Measurements from ENCODE around the gene BTBD17.

BTBD17 gene

GRCh38 chr17:74332763-74333283, 28.8 kb downstream of the BTBD17 start:
- DNase-seq, result no peak

GRCh38 chr17:74332017-74332650, 29.5 kb downstream of the BTBD17 start:
- no peak for DNase-seq

- DNase-seq, result no peak
Observed at GRCh38 chr17:74330446-74330845, 31.2 kb downstream of the BTBD17 start.

GRCh38 chr17:74329378-74329777, 32.3 kb downstream of the BTBD17 start:
- no peak for DNase-seq

GRCh38 chr17:74328487-74328886, 33.2 kb downstream of the BTBD17 start:
- DNase-seq, result no peak

GRCh38 chr17:74326506-74326905, 35.2 kb downstream of the BTBD17 start:
- no peak for DNase-seq

- peak; percentile 82 for DNase-seq
Observed at GRCh38 chr17:74325743-74326379, 35.8 kb downstream of the BTBD17 start, which contains the start of gene KIF19. KIF19 (plus strand) TSS chr17:74326226; CDS start chr17:74326350, 124 bp downstream.

GRCh38 chr17:74325376-74325742, 36.3 kb downstream of the BTBD17 start:
- DNase-seq, result no peak

GRCh38 chr17:74324521-74324920, 37.1 kb downstream of the BTBD17 start:
- DNase-seq, result no peak

GRCh38 chr17:74318391-74318790, 43.3 kb downstream of the BTBD17 start:
- DNase-seq, result no peak

- no peak for DNase-seq
Observed at GRCh38 chr17:74317071-74317470, 44.6 kb downstream of the BTBD17 start.

- DNase-seq, result no peak
Observed at GRCh38 chr17:74316220-74316619, 45.4 kb downstream of the BTBD17 start.

GRCh38 chr17:74314877-74315276, 46.8 kb downstream of the BTBD17 start:
- no peak for DNase-seq

GRCh38 chr17:74309902-74310301, 51.8 kb downstream of the BTBD17 start:
- DNase-seq, result no peak

- no peak for DNase-seq
Observed at GRCh38 chr17:74307984-74308773, 53.5 kb downstream of the BTBD17 start.

Data from activated CD8-positive, alpha-beta memory T cell treated with anti-CD3 and anti-CD28 coated beads, Interleukin-2, amount 50 U/mL, for 48 hours (primary cell).